AG04450 (cell line): ENCODE results near the gene SLK. TPM values are rescaled to one million over a fixed set of nuclear protein-coding genes. Genes with fewer than 3 reads are reported as not detected.

Experiments
- CTCF ChIA-PET: fragments of 300-600, 350-600 bp; formaldehyde crosslinking; extraction: SDS; loops from one replicate; lab custom pipeline; 2022; ENCODE audit warnings: antibody characterized with exemption, inconsistent platforms; lab: Charles Lee
- POLR2A ChIA-PET: fragments of 350-600 bp; formaldehyde crosslinking; extraction: SDS; loops from one replicate; lab custom pipeline; 2021; ENCODE audit warnings: antibody characterized with exemption, inconsistent platforms; lab: Yijun Ruan, JAX
- DNase-seq: peaks from one replicate; pipeline ENCODE4 v3.0.0-alpha.2; 2011; ENCODE audit warnings: low read depth, low spot score
- H3K27ac ChIP-seq: one replicate; pipeline ENCODE4 v1.5.1; 2012; ENCODE audit warnings: low read depth, low read length, control low read depth
- H3K27me3 ChIP-seq: one replicate; pipeline ENCODE4 v1.6.0; 2012; ENCODE audit warnings: low read length; ENCODE audit not compliant: control insufficient read depth, insufficient read depth
- H3K4me3 ChIP-seq: 2 replicates; pipeline ENCODE4 v1.5.1; 2011; ENCODE audit warnings: mild to moderate bottlenecking, low read depth, low read length, control low read depth
- H3K9me3 ChIP-seq: 2 replicates; pipeline ENCODE4 v1.5.1; 2012; ENCODE audit warnings: low read length; ENCODE audit not compliant: control insufficient read depth, insufficient read depth
- CTCF ChIP-seq: IDR thresholded peaks from 2 replicates; pipeline ENCODE4 v1.5.1; 2011; ENCODE audit warnings: low read depth, low read length, control low read depth, inconsistent platforms
- polyA plus RNA-seq: library from polyadenylated mRNA; depleted of rRNA; stranded (reverse); fragments of >200 nt; gene quantifications from 2 replicates; pipeline ENCODE4 v1.2.3, GENCODE V29; 2011; rRNA removed
- small RNA-seq: library from RNA; depleted of rRNA; stranded (forward); fragments of <200 nt; gene quantifications from one replicate; pipeline ENCODE3, GENCODE V24; 2012; ENCODE audit warnings: low read depth; ENCODE audit not compliant: insufficient read length

SLK gene
- polyA plus RNA-seq, 1 experiment, result 16.5 TPM

GRCh38 chr10:104076743-104077160, 109.8 kb downstream of the SLK start:
- DNase-seq, result no peak
- peaks cover 53% of the 10 kb centered on the region for H3K27me3 ChIP-seq

GRCh38 chr10:104077247-104077646, 110.3 kb downstream of the SLK start:
- TF ChIP-seq CTCF, result no peak
- ChIA-PET POLR2A (interaction anchor here (0.6 kb wide), 1 partner anchor 1314 kb away, joined by 5 read pairs; no protein-coding TSS in a partner anchor), CTCF (no interaction called here)
- Histone ChIP-seq H3K9me3 (no peaks in the 10 kb centered on the region), H3K27me3 (peaks cover 51% of the 10 kb centered on the region), H3K27ac (no peak overlapping the region), H3K4me3 (no peak overlapping the region)
- DNase-seq, result no peak

More at GRCh38 chr10:104076743-104077160, 109.8 kb downstream of the SLK start:
- no peak overlapping the region for H3K4me3 ChIP-seq
- ChIA-PET CTCF (no interaction called here), POLR2A (interaction anchor here (0.6 kb wide), 1 partner anchor 1313 kb away, joined by 5 read pairs; no protein-coding TSS in a partner anchor)
- no peak for TF ChIP-seq CTCF
- no peaks in the 10 kb centered on the region for H3K9me3 ChIP-seq
- H3K27ac ChIP-seq, result no peak overlapping the region

GRCh38 chr10:104077663-104078151, 110.8 kb downstream of the SLK start:
- no peak for DNase-seq
- ChIA-PET CTCF (no interaction called here), POLR2A (no interaction called here)
- H3K27me3 ChIP-seq, result peaks cover 49% of the 10 kb centered on the region
- no peaks in the 10 kb centered on the region for H3K9me3 ChIP-seq
- no peak for TF ChIP-seq CTCF
- no peak overlapping the region for H3K27ac ChIP-seq
- H3K4me3 ChIP-seq, result no peak overlapping the region

Small RNA genes within 50 kb of the gene (small RNA-seq; reads per million reads assigned to genes)
- gene RN7SL524P, result not detected

Other genes with a start within 250 kb of the SLK start
- gene SH3PXD2A, start 111.6 kb upstream of the SLK start, polyA plus RNA-seq, result 22.9 and 27.8 TPM in 2 replicates
- 17.1 and 19.0 TPM in 2 replicates for gene STN1, start 49.0 kb upstream of the SLK start, polyA plus RNA-seq
- not detected in 2 replicates for gene COL17A1, start 118.7 kb downstream of the SLK start, polyA plus RNA-seq
- gene SFR1, start 155.0 kb downstream of the SLK start, polyA plus RNA-seq, result 2.6 and 3.9 TPM in 2 replicates